ENCODE results near the gene ELAVL3.

Gene ELAVL3

DNA sequence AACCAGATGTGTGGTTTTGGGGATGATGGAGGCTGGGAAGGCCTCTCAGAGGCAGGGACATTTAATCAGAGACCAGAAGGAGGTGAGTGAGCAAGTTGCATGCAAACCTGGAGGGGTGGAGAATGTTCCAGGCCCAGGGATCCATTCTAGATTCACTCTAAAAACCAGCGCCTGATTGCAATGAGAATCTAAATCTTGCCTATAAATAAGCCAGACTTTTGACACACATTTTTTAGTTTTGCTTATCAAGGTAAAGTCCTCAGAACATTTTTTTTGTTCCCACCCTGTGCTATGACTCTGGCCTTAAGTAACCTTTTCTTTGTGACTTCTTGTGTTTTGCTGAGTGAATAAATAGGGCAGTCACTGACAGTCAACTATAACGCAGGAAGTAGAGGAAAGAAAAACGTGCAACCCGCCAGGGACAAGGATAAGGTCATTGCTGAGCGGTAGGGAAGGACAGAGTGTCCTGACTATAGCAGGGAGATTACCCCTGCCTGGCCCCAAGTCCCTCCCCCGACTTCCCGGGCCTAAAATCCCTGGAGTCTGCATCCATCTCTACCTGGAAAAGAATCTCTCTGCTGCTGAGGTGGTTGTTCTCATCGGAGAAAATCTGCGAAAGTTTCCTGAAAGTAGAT, 76.1 kb downstream of the ELAVL3 start:
- Histone ChIP-seq H3K27ac (ENCODE audit: low read length) (no peak overlapping the region), H3K4me1 (ENCODE audit: control insufficient read depth, insufficient read depth, low read length) (no peaks in the 10 kb centered on the region), H3K27me3 (ENCODE audit: control insufficient read depth, insufficient read depth, low read length) (no peaks in the 10 kb centered on the region), H3K36me3 (ENCODE audit: control insufficient read depth, insufficient read depth, low read length) (peaks cover 14% of the 10 kb centered on the region), H3K4me3 (ENCODE audit: low read length) (no peak overlapping the region), H3K9me3 (ENCODE audit: control insufficient read depth, insufficient read depth, low read length) (no peaks in the 10 kb centered on the region)
- DNase-seq (ENCODE audit: low read depth, low spot score): no peak
- no CpG with 5 or more reads among the region's 9 CpGs for WGBS (ENCODE audit: insufficient coverage, insufficient read length)

DNA sequence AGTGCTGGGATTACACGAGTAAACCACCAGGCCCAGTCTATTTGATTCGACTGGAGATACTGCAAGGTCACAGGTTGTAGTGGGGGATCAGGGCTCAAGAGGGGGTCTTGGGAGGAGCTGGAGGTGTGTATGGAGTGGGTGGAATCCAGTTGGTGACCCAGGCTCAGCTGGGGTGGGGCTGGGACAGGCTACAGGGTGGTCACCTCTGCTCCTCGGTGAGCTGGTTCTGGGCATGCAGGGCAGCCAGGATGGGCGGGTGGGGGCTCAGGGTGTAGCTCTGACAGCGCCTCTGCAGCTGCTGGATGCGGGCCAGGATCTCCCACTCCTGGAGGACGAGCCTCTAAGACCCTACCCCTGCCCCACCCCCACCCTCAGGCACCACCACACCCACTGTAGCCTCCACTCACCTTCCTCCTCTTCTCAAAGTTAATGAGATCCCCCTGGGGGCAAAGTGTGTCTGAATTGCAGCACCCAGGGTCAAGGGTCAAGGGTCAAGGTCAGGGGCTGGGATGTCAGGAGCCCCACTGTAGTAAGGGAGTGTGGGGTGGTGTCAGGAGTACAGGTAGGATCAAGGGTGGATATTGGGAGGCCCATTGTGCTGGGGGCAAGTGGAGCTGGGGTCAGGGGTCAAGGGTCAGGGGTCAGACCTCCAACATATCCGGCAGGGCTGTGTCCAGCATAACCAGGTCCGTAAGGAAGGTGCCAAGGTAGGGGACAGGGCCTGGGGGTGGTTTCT, 78.9 kb downstream of the ELAVL3 start:
- Histone ChIP-seq H3K4me1 (ENCODE audit: control insufficient read depth, insufficient read depth, low read length) (no peaks in the 10 kb centered on the region), H3K27ac (ENCODE audit: low read length) (no peak overlapping the region), H3K4me3 (ENCODE audit: low read length) (no peak overlapping the region), H3K27me3 (ENCODE audit: control insufficient read depth, insufficient read depth, low read length) (no peaks in the 10 kb centered on the region; the same call in 1 of the 2 replicates), H3K9me3 (ENCODE audit: control insufficient read depth, insufficient read depth, low read length) (no peaks in the 10 kb centered on the region), H3K36me3 (ENCODE audit: control insufficient read depth, insufficient read depth, low read length) (peaks cover 19% of the 10 kb centered on the region)
- no peak for DNase-seq (ENCODE audit: low read depth, low spot score)
- no CpG with 5 or more reads among the region's 9 CpGs for WGBS (ENCODE audit: insufficient coverage, insufficient read length)
